GM19467 (cell line): ENCODE measurements around the gene C19orf38.

Source experiments
- ATAC-seq: cut with Tn5 transposase; IDR thresholded peaks from one replicate; pipeline ENCODE4 v1.9.1; 2021; ENCODE audit warnings: mild to moderate bottlenecking, moderate library complexity; ENCODE audit not compliant: unreplicated experiment

C19orf38 gene

GRCh38 chr19:10898633-10899032 is 50.4 kb downstream of the C19orf38 start:
- ATAC-seq, result no peak

DNA sequence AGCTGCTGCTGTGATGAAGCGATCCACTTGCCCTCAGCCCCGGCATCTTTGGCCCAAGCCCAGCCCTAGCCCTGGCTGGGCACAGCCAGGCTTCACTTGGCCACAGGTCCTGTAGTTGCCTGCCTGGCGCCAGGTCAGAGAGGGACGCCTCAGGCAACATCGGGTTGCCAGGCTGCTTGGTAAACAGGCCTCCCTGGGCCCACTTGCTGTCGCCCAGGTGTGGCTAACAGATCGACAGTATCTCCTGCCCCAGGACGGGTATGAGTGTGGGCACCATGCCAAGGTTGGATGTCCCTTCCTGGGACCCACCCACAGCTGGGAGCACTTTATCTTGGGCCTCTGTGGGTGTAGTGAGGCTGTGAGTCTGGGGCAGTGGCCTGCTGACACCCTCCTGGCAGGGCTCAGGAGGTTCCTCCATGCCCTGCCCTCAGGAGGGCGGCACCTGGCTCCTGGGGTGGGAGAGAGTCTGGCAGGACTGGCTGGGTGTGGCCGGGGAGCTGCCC is 51.0 kb downstream of the C19orf38 start:
- no peak for ATAC-seq

GRCh38 chr19:10907925-10908324 is 59.7 kb downstream of the C19orf38 start:
- ATAC-seq, result no peak

GRCh38 chr19:10908380-10908960 is 60.3 kb downstream of the C19orf38 start:
- no peak for ATAC-seq

GRCh38 chr19:10911579-10912363 is 63.6 kb downstream of the C19orf38 start:
- no peak for ATAC-seq

- ATAC-seq, result no peak
These were observed 64.4 kb downstream of the C19orf38 start for GRCh38 chr19:10912619-10913018.

DNA sequence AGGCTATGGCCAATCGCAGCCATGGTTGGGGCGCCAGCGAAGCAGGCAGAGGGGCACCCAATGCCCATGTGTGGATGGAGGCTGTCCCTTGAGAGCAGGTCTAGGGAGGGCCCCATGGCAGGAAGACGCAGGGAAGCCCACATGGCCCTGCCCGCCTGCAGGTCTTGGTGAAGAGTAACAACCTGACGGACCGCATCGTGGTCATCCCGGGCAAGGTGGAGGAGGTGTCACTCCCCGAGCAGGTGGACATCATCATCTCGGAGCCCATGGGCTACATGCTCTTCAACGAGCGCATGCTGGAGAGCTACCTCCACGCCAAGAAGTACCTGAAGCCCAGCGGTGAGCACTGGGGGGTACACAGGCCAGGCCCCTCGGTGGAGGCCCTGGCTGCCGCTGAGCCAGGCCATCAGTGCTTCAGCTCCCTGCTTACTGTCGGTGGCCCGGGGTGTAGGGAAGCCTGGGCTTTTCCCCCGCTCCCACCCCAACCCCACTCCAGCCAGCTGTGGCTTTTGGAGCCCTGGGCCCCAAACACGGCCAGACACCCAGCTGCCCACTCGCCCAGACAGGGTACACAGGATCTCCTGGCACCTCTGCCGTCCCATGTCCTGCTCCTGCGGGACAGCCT is 65.6 kb downstream of the C19orf38 start:
- no peak for ATAC-seq

DNA sequence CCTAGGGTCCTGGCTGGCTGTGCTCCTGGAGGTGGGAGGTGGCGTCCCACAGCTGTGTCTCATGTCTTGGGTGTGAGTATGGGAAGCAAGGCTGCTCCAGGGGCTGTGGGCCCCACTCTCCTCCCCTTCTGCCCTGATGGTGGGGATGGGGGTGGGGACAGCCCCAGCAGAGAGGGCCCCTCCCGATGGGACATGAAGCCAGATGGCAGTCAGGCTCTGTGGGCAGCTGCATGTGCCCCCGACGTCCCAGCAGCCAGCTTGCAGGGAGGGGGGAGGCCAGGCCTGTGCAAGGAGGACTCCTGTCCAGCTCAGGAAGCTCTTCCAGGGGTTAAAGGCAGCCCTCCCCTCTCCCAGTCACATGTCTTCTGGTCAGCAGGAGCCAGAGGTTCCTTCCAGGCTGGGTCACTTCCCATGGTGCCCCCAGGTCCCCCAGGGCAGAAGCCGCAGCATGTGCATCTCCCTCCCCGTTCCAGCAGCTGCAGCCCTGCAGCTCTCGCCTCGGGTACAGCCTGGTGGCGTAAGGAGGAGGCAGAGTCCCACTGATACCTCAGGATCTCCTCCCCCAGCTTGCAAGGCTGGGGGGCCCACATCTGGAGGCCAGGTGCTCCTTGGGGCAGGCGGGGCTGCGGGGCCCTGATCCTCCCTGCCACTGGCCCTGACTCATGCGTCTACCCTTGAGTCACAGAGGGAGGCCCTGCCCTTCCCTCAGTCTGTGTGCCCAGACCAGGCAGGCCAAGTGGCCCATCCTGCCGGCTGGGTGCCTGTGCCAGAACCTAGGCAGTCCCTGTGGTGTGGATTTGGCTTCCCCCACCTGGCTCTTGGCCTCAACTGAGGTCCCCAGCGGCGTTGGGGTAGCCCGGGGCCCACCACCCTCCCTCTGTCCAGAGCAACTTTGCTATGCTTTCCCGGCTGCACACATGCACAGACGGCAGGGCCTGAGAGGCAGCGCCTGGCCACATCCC is 67.2 kb downstream of the C19orf38 start:
- no peak for ATAC-seq

- no peak for ATAC-seq
These were observed 68.4 kb downstream of the C19orf38 start for GRCh38 chr19:10916602-10917001.

GRCh38 chr19:10918359-10918758 is 70.1 kb downstream of the C19orf38 start:
- no peak for ATAC-seq
